Measurements from ENCODE around the gene MET.

GRCh38 chr7:116783666-116784318, 111.8 kb downstream of the MET start:
- TF ChIP-seq CTCF (conservative IDR thresholded peaks at IDR 0.05 in 1 of 2, IDR thresholded peaks at IDR 0.05 in 1 of 2; ENCODE audit: extremely low read depth in 1 of 2, insufficient read depth in 1 of 2, low read depth in 1 of 2, low read length in 2 of 2) (no peak), EZH2 (IDR thresholded peaks at IDR 0.05; ENCODE audit: borderline replicate concordance, low read length) (no peak)

Measured in mammary epithelial cell (primary cell).